HCT116 (cell line): ENCODE measurements around the gene LGR6.

Source experiments
- ELF1 ChIP-seq: IDR thresholded peaks from 2 replicates; pipeline ENCODE4 v1.6.1; 2012; ENCODE audit warnings: low read depth, borderline replicate concordance
- EZH2 ChIP-seq: fragments of 200-600 bp; sonication (generic); IDR thresholded peaks from 2 replicates; pipeline ENCODE4 v1.6.1; 2017; ENCODE audit warnings: antibody characterized with exemption, mixed run types
- EZH2phosphoT487 ChIP-seq: fragments of 200-600 bp; IDR thresholded peaks from 2 replicates; pipeline ENCODE4 v1.6.1; 2018; ENCODE audit warnings: antibody characterized with exemption, borderline replicate concordance
- POLR2A ChIP-seq: IDR thresholded peaks from 2 replicates; pipeline ENCODE4 v1.7.0; 2011; ENCODE audit warnings: borderline replicate concordance; ENCODE audit not compliant: insufficient read depth, insufficient read length; ENCODE audit errors: extremely low read depth
- SIN3A ChIP-seq: IDR thresholded peaks from 2 replicates; pipeline ENCODE4 v1.6.1; 2012; ENCODE audit warnings: low read depth
- TF ChIP-seq, protein P1 (sequence below), 3 experiments: fragments of 200-600 bp in 1 of 3; sonication (generic) in 1 of 3; IDR thresholded peaks in 2 of 3; conservative IDR thresholded peaks in 1 of 3; 2 replicates each; pipeline ENCODE4 v1.5.1; 2012 to 2017; ENCODE audit warnings: low read depth in 2 of 3, low read length in 2 of 3, antibody characterized with exemption in 1 of 3, borderline replicate concordance in 1 of 3, control low read depth in 1 of 3, mild to moderate bottlenecking in 1 of 3, mixed read lengths in 1 of 3, mixed run types in 1 of 3, moderate library complexity in 1 of 3; ENCODE audit not compliant: insufficient read depth in 1 of 3
- TF ChIP-seq, protein P2 (sequence below): IDR thresholded peaks from 2 replicates; pipeline ENCODE4 v1.6.1; 2012

GRCh38 chr1:202156590-202156989 lies 37.0 kb upstream of the LGR6 start:
- TF ChIP-seq, protein P1, sequence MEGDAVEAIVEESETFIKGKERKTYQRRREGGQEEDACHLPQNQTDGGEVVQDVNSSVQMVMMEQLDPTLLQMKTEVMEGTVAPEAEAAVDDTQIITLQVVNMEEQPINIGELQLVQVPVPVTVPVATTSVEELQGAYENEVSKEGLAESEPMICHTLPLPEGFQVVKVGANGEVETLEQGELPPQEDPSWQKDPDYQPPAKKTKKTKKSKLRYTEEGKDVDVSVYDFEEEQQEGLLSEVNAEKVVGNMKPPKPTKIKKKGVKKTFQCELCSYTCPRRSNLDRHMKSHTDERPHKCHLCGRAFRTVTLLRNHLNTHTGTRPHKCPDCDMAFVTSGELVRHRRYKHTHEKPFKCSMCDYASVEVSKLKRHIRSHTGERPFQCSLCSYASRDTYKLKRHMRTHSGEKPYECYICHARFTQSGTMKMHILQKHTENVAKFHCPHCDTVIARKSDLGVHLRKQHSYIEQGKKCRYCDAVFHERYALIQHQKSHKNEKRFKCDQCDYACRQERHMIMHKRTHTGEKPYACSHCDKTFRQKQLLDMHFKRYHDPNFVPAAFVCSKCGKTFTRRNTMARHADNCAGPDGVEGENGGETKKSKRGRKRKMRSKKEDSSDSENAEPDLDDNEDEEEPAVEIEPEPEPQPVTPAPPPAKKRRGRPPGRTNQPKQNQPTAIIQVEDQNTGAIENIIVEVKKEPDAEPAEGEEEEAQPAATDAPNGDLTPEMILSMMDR (IDR thresholded peaks at IDR 0.05 in 2 of 3, conservative IDR thresholded peaks at IDR 0.05 in 1 of 3; ENCODE audit: borderline replicate concordance in 1 of 3, insufficient read depth in 1 of 3, low read depth in 2 of 3, low read length in 2 of 3), result no peak
- TF ChIP-seq EZH2phosphoT487, result no peak
- TF ChIP-seq, protein P2, sequence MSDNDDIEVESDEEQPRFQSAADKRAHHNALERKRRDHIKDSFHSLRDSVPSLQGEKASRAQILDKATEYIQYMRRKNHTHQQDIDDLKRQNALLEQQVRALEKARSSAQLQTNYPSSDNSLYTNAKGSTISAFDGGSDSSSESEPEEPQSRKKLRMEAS, result no peak
- no peak for TF ChIP-seq SIN3A
- no peak for TF ChIP-seq POLR2A
- no peak for TF ChIP-seq ELF1
- no peak for TF ChIP-seq EZH2
